Stimulated activated memory B cell treated with anti-CD40 and anti-IgM and Interleukin-4, amounts not matched to agents 10 μg/mL and 1 μg/mL and 100 μg/mL, for 72 hours (primary cell): ENCODE data around the gene SH3PXD2A.

Experiments used
- ATAC-seq: fragments of 150-1000 bp; cut with Tn5 transposase; 2 replicates; pipeline ENCODE4 v1.10.0; 2021
- H3K27ac Mint-ChIP-seq: one replicate; pipeline ENCODE4 v1.8.0; 2022; ENCODE audit warnings: mild to moderate bottlenecking, mixed read lengths
- H3K27me3 Mint-ChIP-seq: one replicate; pipeline ENCODE4 v1.8.0; 2022; ENCODE audit warnings: mixed read lengths
- H3K36me3 Mint-ChIP-seq: one replicate; pipeline ENCODE4 v1.8.0; 2022; ENCODE audit warnings: mixed read lengths
- H3K4me1 Mint-ChIP-seq: one replicate; pipeline ENCODE4 v1.8.0; 2022; ENCODE audit warnings: mixed read lengths
- H3K4me3 Mint-ChIP-seq: one replicate; pipeline ENCODE4 v1.8.0; 2022; ENCODE audit warnings: mild to moderate bottlenecking, moderate library complexity, mixed read lengths
- H3K9me3 Mint-ChIP-seq: one replicate; pipeline ENCODE4 v1.8.0; 2022; ENCODE audit warnings: mixed read lengths

Gene SH3PXD2A

DNA sequence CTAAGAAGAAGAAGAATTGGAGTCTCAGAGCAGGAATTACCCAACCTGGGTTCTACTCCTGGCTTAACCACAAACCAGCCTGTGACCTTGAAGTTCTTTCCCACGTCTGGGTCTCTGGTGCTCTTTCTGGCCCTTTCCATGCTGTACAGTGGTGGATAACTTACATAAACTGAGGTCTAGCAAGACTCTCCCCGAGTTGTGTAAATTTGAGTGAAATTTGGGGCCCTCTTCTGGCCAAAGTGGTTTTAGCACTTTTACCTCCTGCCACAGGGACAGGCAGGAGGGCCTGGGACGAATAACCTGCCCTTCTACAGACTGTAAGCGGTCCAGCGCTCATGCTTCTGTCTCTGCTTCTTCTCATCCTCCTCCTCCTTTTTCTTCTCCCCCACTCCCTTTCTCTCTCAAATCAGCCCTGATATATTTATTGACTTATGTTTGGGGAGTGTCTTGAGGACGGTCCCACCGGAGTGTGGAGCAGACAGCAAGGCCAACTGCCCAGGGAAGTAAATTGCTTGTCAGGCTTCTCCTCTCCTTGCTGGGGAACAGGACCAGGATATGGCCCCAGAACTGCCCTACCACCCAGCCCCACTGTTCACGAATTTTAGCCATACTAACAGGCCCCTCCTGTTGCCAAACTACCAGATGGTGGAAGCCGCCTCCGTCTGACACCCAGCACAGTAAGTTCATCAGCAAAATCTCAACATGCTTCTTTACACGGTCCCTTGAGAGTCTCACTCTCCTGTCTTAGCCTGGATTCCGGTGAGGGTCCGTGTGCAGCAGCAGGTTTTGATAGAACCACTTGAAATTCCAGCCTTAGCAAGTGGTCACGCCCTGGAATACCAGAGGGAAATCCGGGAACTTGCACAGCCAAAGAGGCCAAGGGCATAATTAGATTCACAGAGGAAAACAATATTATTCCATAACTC lies 4.0 kb upstream of the SH3PXD2A start:
- Mint-ChIP-seq H3K4me3 (no peak overlapping the region), H3K27me3 (peaks cover 23% of the 10 kb centered on the region), H3K36me3 (peaks cover 13% of the 10 kb centered on the region), H3K9me3 (peaks cover 5% of the 10 kb centered on the region), H3K4me1 (peaks cover 14% of the 10 kb centered on the region), H3K27ac (no peak overlapping the region)
- ATAC-seq = peak; percentile 68

GRCh38 chr10:103858360-103858759 lies 3.0 kb upstream of the SH3PXD2A start:
- Mint-ChIP-seq H3K4me1 (peaks cover 20% of the 10 kb centered on the region), H3K4me3 (no peak overlapping the region), H3K9me3 (no peaks in the 10 kb centered on the region), H3K27me3 (peaks cover 34% of the 10 kb centered on the region), H3K36me3 (peaks cover 5% of the 10 kb centered on the region), H3K27ac (no peak overlapping the region)
- ATAC-seq = no peak

DNA sequence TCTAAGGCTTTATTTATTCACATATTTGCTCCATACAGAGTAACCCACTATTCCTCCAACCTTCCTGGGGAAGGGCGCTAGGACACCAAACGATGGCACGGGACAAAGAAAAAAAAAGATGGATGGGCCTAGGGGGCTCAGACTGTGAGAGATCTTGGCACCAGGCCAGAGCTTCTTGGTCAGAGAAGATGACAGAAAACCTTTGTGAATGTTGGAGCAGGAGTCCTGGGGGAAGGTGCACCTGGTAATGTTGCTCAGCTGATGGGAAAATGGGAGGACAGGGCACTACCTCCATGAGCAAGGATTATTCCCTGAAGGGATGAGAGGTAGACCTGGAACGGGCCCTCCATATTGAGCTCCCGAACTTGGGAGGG lies 1.4 kb upstream of the SH3PXD2A start:
- ATAC-seq = no peak
- H3K9me3 Mint-ChIP-seq = no peaks in the 10 kb centered on the region
- H3K27ac Mint-ChIP-seq = no peak overlapping the region
- H3K36me3 Mint-ChIP-seq = no peaks in the 10 kb centered on the region
- no peak overlapping the region for H3K4me3 Mint-ChIP-seq
- H3K4me1 Mint-ChIP-seq = peaks cover 20% of the 10 kb centered on the region
- H3K27me3 Mint-ChIP-seq = peaks cover 50% of the 10 kb centered on the region

GRCh38 chr10:103855852-103856796 lies 748 bp upstream of the SH3PXD2A start:
- Mint-ChIP-seq H3K36me3 (no peaks in the 10 kb centered on the region), H3K4me1 (peaks cover 20% of the 10 kb centered on the region), H3K4me3 (no peak overlapping the region), H3K27ac (no peak overlapping the region), H3K27me3 (peaks cover 51% of the 10 kb centered on the region), H3K9me3 (no peaks in the 10 kb centered on the region)
- ATAC-seq = no peak

DNA sequence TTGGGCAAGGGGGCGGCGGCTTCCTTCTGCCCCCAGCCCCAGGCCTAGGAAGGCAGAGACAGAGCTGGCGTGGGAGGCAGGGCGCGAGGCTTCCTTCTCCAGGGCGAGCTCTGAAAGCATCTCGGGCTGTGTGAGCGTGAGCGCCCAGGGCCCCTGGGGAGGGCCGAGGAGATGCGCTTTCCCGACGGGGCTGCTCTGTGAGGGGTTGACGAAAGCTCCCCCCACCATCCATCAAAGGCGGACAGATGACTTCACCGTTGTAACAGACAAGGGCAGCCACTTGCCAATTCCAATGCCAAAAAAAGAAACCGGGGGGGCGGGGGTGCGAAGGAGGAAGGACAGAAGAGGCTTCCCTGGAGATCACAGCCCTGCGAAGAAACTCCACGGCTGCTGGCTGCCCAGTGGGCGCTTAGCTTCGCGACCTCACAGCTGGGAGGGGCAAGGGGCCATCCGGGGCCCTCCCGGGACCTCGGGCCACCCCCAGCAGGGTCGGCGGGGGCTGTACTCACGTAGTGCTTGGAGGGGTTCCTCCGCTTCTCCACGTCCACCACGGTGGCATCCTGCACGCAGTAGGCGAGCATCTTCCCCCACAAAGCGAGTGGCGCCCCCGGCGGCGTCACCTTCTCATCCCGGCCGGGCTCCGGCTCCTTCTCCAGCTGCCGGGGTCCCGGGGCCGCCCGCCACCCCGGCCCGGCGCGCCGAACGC lies 537 bp downstream of the SH3PXD2A start:
- Mint-ChIP-seq H3K36me3 (no peaks in the 10 kb centered on the region), H3K27me3 (peaks cover 64% of the 10 kb centered on the region), H3K27ac (no peak overlapping the region), H3K4me3 (peak overlapping the region; percentile 71), H3K9me3 (no peaks in the 10 kb centered on the region), H3K4me1 (peaks cover 18% of the 10 kb centered on the region)
- ATAC-seq = peak; percentile 55

GRCh38 chr10:103854265-103854685 lies 1.1 kb downstream of the SH3PXD2A start:
- Mint-ChIP-seq H3K4me1 (peaks cover 12% of the 10 kb centered on the region), H3K9me3 (no peaks in the 10 kb centered on the region), H3K27ac (no peak overlapping the region), H3K27me3 (peaks cover 70% of the 10 kb centered on the region), H3K36me3 (no peaks in the 10 kb centered on the region), H3K4me3 (peak overlapping the region; percentile 71)
- no peak for ATAC-seq

- H3K27ac Mint-ChIP-seq = no peak overlapping the region
- peaks cover 76% of the 10 kb centered on the region for H3K27me3 Mint-ChIP-seq
Observed at GRCh38 chr10:103853428-103854264, 1.7 kb downstream of the SH3PXD2A start.

DNA sequence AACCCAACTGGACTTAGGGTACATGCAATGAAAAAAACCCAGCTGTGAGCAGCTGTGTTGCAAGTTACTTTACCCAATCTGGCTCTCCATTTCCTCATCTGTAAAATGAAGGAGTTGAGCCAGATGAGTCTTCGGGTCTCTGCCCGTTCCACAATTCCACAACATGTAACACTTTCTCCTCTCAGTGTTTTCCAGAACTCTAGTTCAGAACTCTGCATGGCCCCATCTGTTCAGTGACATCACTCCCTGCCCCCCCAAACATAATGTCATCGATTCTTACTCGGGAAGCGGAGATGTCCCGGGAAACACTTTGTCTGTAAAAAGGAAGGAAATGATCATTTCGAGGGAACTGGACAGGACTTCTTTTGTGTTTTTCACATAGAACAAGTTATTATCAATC lies 2.5 kb downstream of the SH3PXD2A start:
- no peak for ATAC-seq
- Mint-ChIP-seq H3K36me3 (no peaks in the 10 kb centered on the region), H3K4me1 (peaks cover 10% of the 10 kb centered on the region), H3K27me3 (peaks cover 83% of the 10 kb centered on the region), H3K9me3 (no peaks in the 10 kb centered on the region), H3K27ac (no peak overlapping the region), H3K4me3 (no peak overlapping the region)

More at GRCh38 chr10:103853428-103854264, 1.7 kb downstream of the SH3PXD2A start:
- no peaks in the 10 kb centered on the region for H3K36me3 Mint-ChIP-seq
- peak overlapping the region; percentile 71 for H3K4me3 Mint-ChIP-seq
- ATAC-seq = no peak
- no peaks in the 10 kb centered on the region for H3K9me3 Mint-ChIP-seq
- peaks cover 10% of the 10 kb centered on the region for H3K4me1 Mint-ChIP-seq

- peaks cover 10% of the 10 kb centered on the region for H3K4me1 Mint-ChIP-seq
- H3K36me3 Mint-ChIP-seq = no peaks in the 10 kb centered on the region
- ATAC-seq = no peak
- H3K27me3 Mint-ChIP-seq = peaks cover 80% of the 10 kb centered on the region
- no peak overlapping the region for H3K4me3 Mint-ChIP-seq
- no peaks in the 10 kb centered on the region for H3K9me3 Mint-ChIP-seq
- no peak overlapping the region for H3K27ac Mint-ChIP-seq
Observed at GRCh38 chr10:103852189-103852711, 3.1 kb downstream of the SH3PXD2A start.

DNA sequence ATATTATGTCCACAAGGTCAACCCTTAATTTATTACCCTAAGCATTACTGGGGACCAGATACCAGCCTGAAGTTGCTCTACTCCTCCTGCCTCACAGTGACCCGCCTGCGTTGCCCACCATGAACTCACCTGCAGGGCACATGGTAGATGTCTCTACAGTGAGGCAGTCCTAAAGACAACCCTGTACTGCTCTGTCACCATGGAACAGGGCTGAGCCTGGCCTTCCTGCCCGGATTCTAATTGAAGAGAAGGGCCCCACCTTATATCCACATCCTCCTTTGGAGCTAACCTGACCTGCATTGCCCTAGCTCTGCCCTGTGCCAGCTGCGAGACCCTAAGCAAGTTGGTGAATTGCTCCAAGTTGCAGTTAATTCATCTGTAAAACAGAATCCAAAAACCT lies 4.1 kb downstream of the SH3PXD2A start:
- H3K36me3 Mint-ChIP-seq = no peaks in the 10 kb centered on the region
- H3K27ac Mint-ChIP-seq = no peak overlapping the region
- no peaks in the 10 kb centered on the region for H3K9me3 Mint-ChIP-seq
- ATAC-seq = no peak
- H3K4me1 Mint-ChIP-seq = peaks cover 16% of the 10 kb centered on the region
- H3K4me3 Mint-ChIP-seq = no peak overlapping the region
- H3K27me3 Mint-ChIP-seq = peaks cover 70% of the 10 kb centered on the region

DNA sequence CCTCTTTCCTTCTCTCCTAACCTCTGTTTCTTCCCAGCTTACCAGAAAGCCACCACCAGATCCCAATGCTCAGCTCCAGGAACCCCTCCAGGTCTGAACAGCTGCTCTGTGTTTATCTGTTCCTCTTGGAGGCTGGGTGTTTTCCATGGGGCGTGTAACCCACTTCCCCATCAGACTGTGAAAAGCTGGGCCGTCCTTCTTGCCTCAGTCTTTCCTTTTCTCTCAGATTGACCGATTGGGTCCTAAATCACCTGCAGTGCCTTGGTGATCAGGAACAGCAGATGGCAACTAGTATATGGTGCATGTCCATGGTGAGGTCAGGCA lies 4.8 kb downstream of the SH3PXD2A start:
- Mint-ChIP-seq H3K36me3 (no peaks in the 10 kb centered on the region), H3K27ac (no peak overlapping the region), H3K9me3 (no peaks in the 10 kb centered on the region), H3K4me1 (peaks cover 24% of the 10 kb centered on the region), H3K27me3 (peaks cover 66% of the 10 kb centered on the region), H3K4me3 (no peak overlapping the region)
- no peak for ATAC-seq

DNA sequence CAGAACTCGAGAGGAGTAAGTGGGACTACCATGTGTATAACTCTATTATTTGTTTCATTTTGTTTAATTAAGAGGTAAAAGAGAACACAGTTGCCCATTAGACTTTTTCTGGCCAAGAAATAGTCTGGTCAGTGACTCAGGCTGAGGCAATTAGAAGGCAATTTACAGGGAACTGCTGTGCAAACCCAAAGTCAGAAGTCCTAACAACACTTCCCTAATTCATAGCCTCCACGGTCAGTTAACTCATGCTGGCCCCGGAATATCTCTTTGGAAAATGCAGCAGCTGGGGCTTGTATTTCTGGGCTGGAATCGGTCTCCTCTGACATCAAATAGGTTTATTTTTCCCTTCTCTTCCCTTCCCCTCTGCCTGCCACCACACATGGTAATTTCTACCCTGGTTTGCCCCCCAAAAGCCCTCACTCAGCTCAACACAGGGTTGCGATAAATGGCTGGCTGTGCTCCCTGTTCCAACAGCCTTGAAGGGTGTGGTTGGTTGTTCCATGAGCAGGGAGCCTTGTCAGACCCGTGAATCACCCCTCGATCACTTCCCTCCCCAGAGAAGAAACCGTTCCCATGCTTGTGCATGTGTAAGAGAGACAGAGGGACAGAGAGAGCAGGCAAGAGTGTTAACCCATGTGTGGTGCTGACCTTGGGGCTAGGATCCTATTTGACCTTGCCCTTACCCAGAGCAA lies 5.3 kb downstream of the SH3PXD2A start:
- no peak overlapping the region for H3K4me3 Mint-ChIP-seq
- no peak for ATAC-seq
- H3K27me3 Mint-ChIP-seq = peaks cover 65% of the 10 kb centered on the region
- H3K36me3 Mint-ChIP-seq = no peaks in the 10 kb centered on the region
- H3K27ac Mint-ChIP-seq = no peak overlapping the region
- H3K4me1 Mint-ChIP-seq = peaks cover 29% of the 10 kb centered on the region
- H3K9me3 Mint-ChIP-seq = no peaks in the 10 kb centered on the region

- H3K27ac Mint-ChIP-seq = no peak overlapping the region
- ATAC-seq = no peak
- H3K36me3 Mint-ChIP-seq = no peaks in the 10 kb centered on the region
- peaks cover 59% of the 10 kb centered on the region for H3K27me3 Mint-ChIP-seq
- H3K9me3 Mint-ChIP-seq = no peaks in the 10 kb centered on the region
- H3K4me1 Mint-ChIP-seq = peaks cover 24% of the 10 kb centered on the region
- H3K4me3 Mint-ChIP-seq = no peak overlapping the region
Observed at GRCh38 chr10:103849212-103849877, 6.0 kb downstream of the SH3PXD2A start.
